Measurements from ENCODE around the gene HOXB4. TPM values are rescaled to one million over a fixed set of nuclear protein-coding genes. Genes with fewer than 3 reads are reported as not detected.
A peak's percentile ranks its signal among the peaks of the same experiment; 100 is the strongest.

HOXB4 gene
- total RNA-seq, 1 experiment from 2014 or later, result 14.5 TPM

GRCh38 chr17:48601539-48602425 lies 23.6 kb upstream of the HOXB4 start:
- peak; percentile 74 for DNase-seq (ENCODE audit: low spot score)

GRCh38 chr17:48601207-48601538 lies 23.0 kb upstream of the HOXB4 start:
- DNase-seq (ENCODE audit: low spot score), result peak; percentile 73

GRCh38 chr17:48600244-48601098 lies 22.3 kb upstream of the HOXB4 start:
- peak; percentile 68 for DNase-seq (ENCODE audit: low spot score)

- DNase-seq (ENCODE audit: low spot score), result no peak
These were observed 21.2 kb upstream of the HOXB4 start for GRCh38 chr17:48599354-48599753.

GRCh38 chr17:48598736-48599135 lies 20.6 kb upstream of the HOXB4 start:
- DNase-seq (ENCODE audit: low spot score), result peak; percentile 71

- peak; percentile 85 for DNase-seq (ENCODE audit: low spot score)
These were observed 19.9 kb upstream of the HOXB4 start for GRCh38 chr17:48597778-48598631.

- no peak for DNase-seq (ENCODE audit: low spot score)
These were observed 19.3 kb upstream of the HOXB4 start for GRCh38 chr17:48597528-48597777.

- peak; percentile 75 for DNase-seq (ENCODE audit: low spot score)
These were observed 18.8 kb upstream of the HOXB4 start for GRCh38 chr17:48596735-48597527.

- peak; percentile 76 for DNase-seq (ENCODE audit: low spot score)
These were observed 18.0 kb upstream of the HOXB4 start for GRCh38 chr17:48596000-48596734.

GRCh38 chr17:48595278-48595999 lies 17.3 kb upstream of the HOXB4 start:
- no peak for DNase-seq (ENCODE audit: low spot score)

GRCh38 chr17:48594538-48595277 lies 16.6 kb upstream of the HOXB4 start:
- peak; percentile 72 for DNase-seq (ENCODE audit: low spot score)

GRCh38 chr17:48593840-48594537 lies 15.8 kb upstream of the HOXB4 start:
- DNase-seq (ENCODE audit: low spot score), result no peak

GRCh38 chr17:48593126-48593829 lies 15.1 kb upstream of the HOXB4 start, which contains the start of gene HOXB5:
Gene HOXB5 (minus strand): TSS chr17:48593779. CDS start chr17:48593682, 97 bp downstream.
- DNase-seq (ENCODE audit: low spot score), result no peak

- DNase-seq (ENCODE audit: low spot score), result peak; percentile 64
These were observed 14.4 kb upstream of the HOXB4 start for GRCh38 chr17:48592577-48592976.

- no peak for DNase-seq (ENCODE audit: low spot score)
These were observed 13.9 kb upstream of the HOXB4 start for GRCh38 chr17:48592057-48592514.

- peak; percentile 69 for DNase-seq (ENCODE audit: low spot score)
These were observed 13.3 kb upstream of the HOXB4 start for GRCh38 chr17:48591255-48592056.

Measured in HT-29 (cell line).